Measurements from ENCODE around the gene CSAG3. TPM values are rescaled to one million over a fixed set of nuclear protein-coding genes. Genes with fewer than 3 reads are reported as not detected.
A peak's percentile ranks its signal among the peaks of the same experiment; 100 is the strongest.
"Not testable (repeated sequence)": the region's sequence is repeated elsewhere in the genome, so short reads cannot be mapped to it uniquely, and the experiment has no call there.

Gene CSAG3
- total and polyA plus RNA-seq, 9 of the 15 experiments (the other 6 are each of a cell fraction or from before 2014, with no cell fraction given) = 3.9 to 32.8 (median 17.8) TPM

GRCh38 chrX:152787062-152787461 is 28.0 kb downstream of the CSAG3 start:
- H3K9me1 ChIP-seq (ENCODE audit: control insufficient read depth, insufficient read depth, low read length); BruUV-seq (replicated peaks); H3K4me3 ChIP-seq; CTCF ChIA-PET (ENCODE audit: low intra/inter-chr PET ratio); H4K20me1 ChIP-seq (replicated peaks; ENCODE audit: control insufficient read depth, insufficient read depth, low read length); POLR2A ChIA-PET; H3K4me2 ChIP-seq (ENCODE audit: insufficient read depth, low read length); H3K9me3 ChIP-seq (replicated peaks; ENCODE audit: control insufficient read depth, insufficient read depth, low read depth, low read length); H3K36me3 ChIP-seq (ENCODE audit: control insufficient read depth, insufficient read depth, low read length); intact Hi-C loops (cut with micrococcal nuclease); H3K4me1 ChIP-seq (replicated peaks in 1 of 2; ENCODE audit: control insufficient read depth in 2 of 2, insufficient read depth in 2 of 2, low read length in 2 of 2); H3K27me3 ChIP-seq (ENCODE audit: control insufficient read depth in 2 of 2, insufficient read depth in 2 of 2, low read length in 2 of 2); DNase-seq (ENCODE audit: extremely low read depth in 1 of 4, low spot score in 3 of 4); H3K79me2 ChIP-seq (ENCODE audit: control insufficient read depth, insufficient read depth, low read length); H3K27ac ChIP-seq (ENCODE audit: extremely low read depth, low read depth, low read length); H3K9ac ChIP-seq (ENCODE audit: insufficient read depth in 1 of 2, low read depth in 2 of 2, low read length in 2 of 2); H2AFZ ChIP-seq (ENCODE audit: low read depth, low read length): not testable (repeated sequence)
- FAIRE-seq (peak; percentile 97), ATAC-seq (peak; percentile 98)
- in situ Hi-C loops (cut with MboI) = loop anchor here (10.0 kb wide), 1 partner anchor 112 kb away; no protein-coding TSS in a partner anchor
- no CpG with 5 or more reads among the region's 3 CpGs for WGBS (ENCODE audit: insufficient coverage, low coverage, missing lambda C conversion rate)

GRCh38 chrX:152798945-152799344 is 39.9 kb downstream of the CSAG3 start:
- H4K20me1 ChIP-seq (replicated peaks; ENCODE audit: control insufficient read depth, insufficient read depth, low read length) = no peaks in the 10 kb centered on the region
- no peaks in the 10 kb centered on the region for H3K27me3 ChIP-seq (ENCODE audit: control insufficient read depth in 2 of 2, insufficient read depth in 2 of 2, low read length in 2 of 2)
- no peak overlapping the region for H3K27ac ChIP-seq (ENCODE audit: extremely low read depth, low read depth, low read length)
- H3K4me2 ChIP-seq (ENCODE audit: insufficient read depth, low read length) = no peak overlapping the region
- in situ Hi-C loops (cut with MboI) = no loop called here
- H3K9ac ChIP-seq (ENCODE audit: insufficient read depth in 1 of 2, low read depth in 2 of 2, low read length in 2 of 2) = no peak overlapping the region
- ChIA-PET POLR2A (interaction anchor here (0.6 kb wide), 1 partner anchor 128 kb away, joined by 3 read pairs; no protein-coding TSS in a partner anchor), CTCF (ENCODE audit: low intra/inter-chr PET ratio) (no interaction called here)
- BruUV-seq (replicated peaks) = no TSS peak
- FAIRE-seq (no peak), ATAC-seq (no peak), DNase-seq (ENCODE audit: extremely low read depth in 1 of 4, low spot score in 3 of 4) (no peak)
- WGBS (ENCODE audit: insufficient coverage, low coverage, missing lambda C conversion rate) = 30% methylated on average over 1 of the region's 1 CpG
- H2AFZ ChIP-seq (ENCODE audit: low read depth, low read length) = no peak overlapping the region
- no peak for TF ChIP-seq BACH1 (tag; IDR thresholded peaks at IDR 0.05)
- no peaks in the 10 kb centered on the region for H3K9me3 ChIP-seq (replicated peaks; ENCODE audit: control insufficient read depth, insufficient read depth, low read depth, low read length)
- H3K4me3 ChIP-seq = no peak overlapping the region
- H3K9me1 ChIP-seq (ENCODE audit: control insufficient read depth, insufficient read depth, low read length) = no peaks in the 10 kb centered on the region
- no peaks in the 10 kb centered on the region for H3K36me3 ChIP-seq (ENCODE audit: control insufficient read depth, insufficient read depth, low read length)
- intact Hi-C loops (cut with micrococcal nuclease) = no loop called here
- no peaks in the 10 kb centered on the region for H3K79me2 ChIP-seq (ENCODE audit: control insufficient read depth, insufficient read depth, low read length)
- H3K4me1 ChIP-seq (replicated peaks in 1 of 2; ENCODE audit: control insufficient read depth in 2 of 2, insufficient read depth in 2 of 2, low read length in 2 of 2) = no peaks in the 10 kb centered on the region

All from K562 (cell line).